ENCODE results near the gene GTPBP10.

GTPBP10 gene

DNA sequence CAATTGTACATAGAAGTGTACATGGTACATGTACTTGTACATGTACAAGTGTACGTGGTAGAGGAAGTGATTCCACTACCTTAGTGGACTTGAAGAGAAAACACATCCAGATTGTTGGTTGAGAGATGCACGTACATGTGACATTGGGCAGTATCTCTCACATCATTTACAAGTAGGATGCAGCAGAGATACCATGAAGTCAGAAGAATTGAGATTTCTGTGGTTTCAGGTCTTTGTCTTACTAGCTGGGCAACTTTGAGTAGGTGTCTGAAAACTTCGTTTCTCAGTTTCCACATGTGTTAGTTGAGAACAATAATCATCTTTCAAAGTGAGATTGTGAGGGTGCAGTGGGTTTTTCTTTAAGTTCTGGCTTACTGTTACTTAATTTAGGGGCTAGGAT, 78.2 kb downstream of the GTPBP10 start (continued):
- TF ChIP-seq, protein P1, sequence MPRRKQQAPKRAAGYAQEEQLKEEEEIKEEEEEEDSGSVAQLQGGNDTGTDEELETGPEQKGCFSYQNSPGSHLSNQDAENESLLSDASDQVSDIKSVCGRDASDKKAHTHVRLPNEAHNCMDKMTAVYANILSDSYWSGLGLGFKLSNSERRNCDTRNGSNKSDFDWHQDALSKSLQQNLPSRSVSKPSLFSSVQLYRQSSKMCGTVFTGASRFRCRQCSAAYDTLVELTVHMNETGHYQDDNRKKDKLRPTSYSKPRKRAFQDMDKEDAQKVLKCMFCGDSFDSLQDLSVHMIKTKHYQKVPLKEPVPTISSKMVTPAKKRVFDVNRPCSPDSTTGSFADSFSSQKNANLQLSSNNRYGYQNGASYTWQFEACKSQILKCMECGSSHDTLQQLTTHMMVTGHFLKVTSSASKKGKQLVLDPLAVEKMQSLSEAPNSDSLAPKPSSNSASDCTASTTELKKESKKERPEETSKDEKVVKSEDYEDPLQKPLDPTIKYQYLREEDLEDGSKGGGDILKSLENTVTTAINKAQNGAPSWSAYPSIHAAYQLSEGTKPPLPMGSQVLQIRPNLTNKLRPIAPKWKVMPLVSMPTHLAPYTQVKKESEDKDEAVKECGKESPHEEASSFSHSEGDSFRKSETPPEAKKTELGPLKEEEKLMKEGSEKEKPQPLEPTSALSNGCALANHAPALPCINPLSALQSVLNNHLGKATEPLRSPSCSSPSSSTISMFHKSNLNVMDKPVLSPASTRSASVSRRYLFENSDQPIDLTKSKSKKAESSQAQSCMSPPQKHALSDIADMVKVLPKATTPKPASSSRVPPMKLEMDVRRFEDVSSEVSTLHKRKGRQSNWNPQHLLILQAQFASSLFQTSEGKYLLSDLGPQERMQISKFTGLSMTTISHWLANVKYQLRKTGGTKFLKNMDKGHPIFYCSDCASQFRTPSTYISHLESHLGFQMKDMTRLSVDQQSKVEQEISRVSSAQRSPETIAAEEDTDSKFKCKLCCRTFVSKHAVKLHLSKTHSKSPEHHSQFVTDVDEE (CRISPR knock-in tag; IDR thresholded peaks at IDR 0.05) = no peak
- no peak for TF ChIP-seq ZFP3 (CRISPR knock-in tag; IDR thresholded peaks at IDR 0.05)
- no peak for TF ChIP-seq TCF4 (CRISPR knock-in tag; IDR thresholded peaks at IDR 0.05; ENCODE audit: borderline replicate concordance)
- TF ChIP-seq, protein P2, sequence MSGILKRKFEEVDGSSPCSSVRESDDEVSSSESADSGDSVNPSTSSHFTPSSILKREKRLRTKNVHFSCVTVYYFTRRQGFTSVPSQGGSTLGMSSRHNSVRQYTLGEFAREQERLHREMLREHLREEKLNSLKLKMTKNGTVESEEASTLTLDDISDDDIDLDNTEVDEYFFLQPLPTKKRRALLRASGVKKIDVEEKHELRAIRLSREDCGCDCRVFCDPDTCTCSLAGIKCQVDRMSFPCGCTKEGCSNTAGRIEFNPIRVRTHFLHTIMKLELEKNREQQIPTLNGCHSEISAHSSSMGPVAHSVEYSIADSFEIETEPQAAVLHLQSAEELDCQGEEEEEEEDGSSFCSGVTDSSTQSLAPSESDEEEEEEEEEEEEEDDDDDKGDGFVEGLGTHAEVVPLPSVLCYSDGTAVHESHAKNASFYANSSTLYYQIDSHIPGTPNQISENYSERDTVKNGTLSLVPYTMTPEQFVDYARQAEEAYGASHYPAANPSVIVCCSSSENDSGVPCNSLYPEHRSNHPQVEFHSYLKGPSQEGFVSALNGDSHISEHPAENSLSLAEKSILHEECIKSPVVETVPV (CRISPR knock-in tag; IDR thresholded peaks at IDR 0.05) = no peak

DNA sequence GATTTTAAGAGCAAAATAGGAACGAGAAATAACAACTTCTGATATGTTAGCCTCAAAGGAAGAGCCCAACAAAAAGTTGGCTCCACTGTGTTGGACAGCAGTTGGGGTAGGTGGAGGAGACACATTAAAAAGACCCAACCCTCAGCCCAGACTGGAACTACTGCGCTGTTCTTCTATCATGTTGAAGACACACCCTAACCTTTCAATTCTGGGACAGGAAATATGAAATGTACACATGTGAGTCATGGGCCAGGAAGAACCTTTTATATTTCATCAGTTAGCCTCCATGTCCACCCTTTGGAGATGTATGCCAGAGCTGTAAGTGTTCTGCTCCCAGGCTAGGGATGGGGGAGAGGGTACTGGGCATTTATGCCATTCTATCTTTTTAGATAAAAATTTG, 78.9 kb downstream of the GTPBP10 start:
- no peak for ATAC-seq
- TF ChIP-seq, protein P1 (CRISPR knock-in tag; IDR thresholded peaks at IDR 0.05) = no peak
- TF ChIP-seq ZFP30 (CRISPR knock-in tag; IDR thresholded peaks at IDR 0.05) (no peak), SNAI2 (CRISPR knock-in tag; IDR thresholded peaks at IDR 0.05) (no peak), GLIS3 (CRISPR knock-in tag; IDR thresholded peaks at IDR 0.05) (no peak), OSR1 (CRISPR knock-in tag; IDR thresholded peaks at IDR 0.05) (no peak)

DNA sequence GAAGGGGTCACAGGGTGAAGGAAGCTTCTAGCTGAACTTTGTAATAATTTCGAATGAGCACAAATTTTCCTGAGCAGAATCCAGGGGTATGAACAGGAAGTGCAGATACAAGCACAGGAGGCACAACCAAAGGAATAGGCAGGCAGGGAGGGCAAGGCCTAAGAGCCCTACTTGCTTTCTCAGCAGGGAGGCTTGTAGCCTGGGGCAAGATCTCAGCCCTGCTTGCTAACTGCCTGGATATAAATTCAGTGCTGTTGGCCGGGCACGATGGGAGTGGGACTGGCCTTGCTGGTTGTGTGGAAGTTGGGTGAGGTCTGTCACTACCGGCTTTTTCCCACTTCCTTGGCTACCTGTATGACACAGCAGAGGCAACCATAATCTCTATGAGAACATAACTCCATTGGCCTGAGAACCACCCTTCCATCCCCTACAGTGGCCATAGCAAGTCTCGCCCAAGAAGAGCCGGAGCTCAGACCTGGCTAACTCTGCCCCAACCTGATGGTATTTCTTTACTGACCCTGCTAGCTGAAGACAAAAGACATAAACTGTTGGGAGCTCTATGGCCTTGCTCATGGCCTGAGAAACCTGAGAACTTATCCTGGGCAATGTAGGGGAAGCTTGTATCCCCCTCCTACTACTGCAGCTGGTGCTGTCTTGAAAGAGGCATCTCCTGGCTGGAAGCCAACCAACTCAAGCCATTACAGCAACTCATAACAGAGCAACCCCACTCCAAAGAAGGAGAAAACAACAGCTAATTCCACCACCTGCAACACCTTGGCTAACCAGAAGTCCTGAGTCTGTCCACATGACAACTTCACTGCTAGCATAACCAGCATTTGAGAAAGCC, 84.3 kb downstream of the GTPBP10 start:
- no peak for ATAC-seq
- TF ChIP-seq PPARA (CRISPR knock-in tag; IDR thresholded peaks at IDR 0.05; ENCODE audit: borderline replicate concordance) = no peak
- TF ChIP-seq, protein P2 (CRISPR knock-in tag; IDR thresholded peaks at IDR 0.05) = no peak
- TF ChIP-seq TOX (CRISPR knock-in tag; IDR thresholded peaks at IDR 0.05; ENCODE audit: borderline replicate concordance) = no peak
- TF ChIP-seq ZNF70 (CRISPR knock-in tag; IDR thresholded peaks at IDR 0.05) = no peak
- TF ChIP-seq ZNF565 (CRISPR knock-in tag; conservative IDR thresholded peaks at IDR 0.05; ENCODE audit: low read depth) = no peak
- TF ChIP-seq ESRRG (CRISPR knock-in tag; IDR thresholded peaks at IDR 0.05) = no peak
- TF ChIP-seq ARNTL (CRISPR knock-in tag; IDR thresholded peaks at IDR 0.05; ENCODE audit: borderline replicate concordance, low read depth) = no peak
- TF ChIP-seq CSDC2 (CRISPR knock-in tag; IDR thresholded peaks at IDR 0.05) = no peak
- TF ChIP-seq, protein P3, sequence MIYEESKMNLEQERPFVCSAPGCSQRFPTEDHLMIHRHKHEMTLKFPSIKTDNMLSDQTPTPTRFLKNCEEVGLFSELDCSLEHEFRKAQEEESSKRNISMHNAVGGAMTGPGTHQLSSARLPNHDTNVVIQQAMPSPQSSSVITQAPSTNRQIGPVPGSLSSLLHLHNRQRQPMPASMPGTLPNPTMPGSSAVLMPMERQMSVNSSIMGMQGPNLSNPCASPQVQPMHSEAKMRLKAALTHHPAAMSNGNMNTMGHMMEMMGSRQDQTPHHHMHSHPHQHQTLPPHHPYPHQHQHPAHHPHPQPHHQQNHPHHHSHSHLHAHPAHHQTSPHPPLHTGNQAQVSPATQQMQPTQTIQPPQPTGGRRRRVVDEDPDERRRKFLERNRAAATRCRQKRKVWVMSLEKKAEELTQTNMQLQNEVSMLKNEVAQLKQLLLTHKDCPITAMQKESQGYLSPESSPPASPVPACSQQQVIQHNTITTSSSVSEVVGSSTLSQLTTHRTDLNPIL (CRISPR knock-in tag; IDR thresholded peaks at IDR 0.05; ENCODE audit: low read depth) = no peak
- no peak for TF ChIP-seq SNAI2 (CRISPR knock-in tag; IDR thresholded peaks at IDR 0.05)
- TF ChIP-seq, protein P1 (CRISPR knock-in tag; IDR thresholded peaks at IDR 0.05) = no peak

All from SK-N-SH treated with all-trans-retinoic acid at 6 μM for 48 hours (cell line).